DMS53 (cell line): ENCODE measurements around the gene ZNF865.
A peak's percentile ranks its signal among the peaks of the same experiment; 100 is the strongest.

Source experiments
- DNase-seq: peaks from one replicate; lab custom pipeline; 2025; lab: John Stamatoyannopoulos, UW

ZNF865 gene

DNA sequence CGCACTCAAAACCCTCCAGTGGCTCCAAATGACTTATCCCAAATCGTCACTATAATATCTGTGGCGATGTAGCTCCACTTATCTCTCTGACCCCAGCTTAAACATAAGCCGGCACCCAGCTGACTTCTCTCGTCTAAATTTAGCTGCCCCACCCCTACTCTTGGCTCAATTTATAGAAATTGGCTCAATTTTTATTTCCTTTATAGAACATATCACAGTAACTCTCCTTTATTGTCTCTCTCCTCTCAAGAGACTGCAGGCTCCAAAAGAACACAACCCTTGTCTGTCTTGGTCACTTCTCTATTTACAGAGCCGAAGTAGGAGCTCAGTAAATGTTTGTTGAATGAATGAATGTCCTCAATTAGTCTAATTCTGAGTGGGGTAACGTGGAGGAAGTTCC, 18.1 kb downstream of the ZNF865 start:
- DNase-seq = no peak

DNA sequence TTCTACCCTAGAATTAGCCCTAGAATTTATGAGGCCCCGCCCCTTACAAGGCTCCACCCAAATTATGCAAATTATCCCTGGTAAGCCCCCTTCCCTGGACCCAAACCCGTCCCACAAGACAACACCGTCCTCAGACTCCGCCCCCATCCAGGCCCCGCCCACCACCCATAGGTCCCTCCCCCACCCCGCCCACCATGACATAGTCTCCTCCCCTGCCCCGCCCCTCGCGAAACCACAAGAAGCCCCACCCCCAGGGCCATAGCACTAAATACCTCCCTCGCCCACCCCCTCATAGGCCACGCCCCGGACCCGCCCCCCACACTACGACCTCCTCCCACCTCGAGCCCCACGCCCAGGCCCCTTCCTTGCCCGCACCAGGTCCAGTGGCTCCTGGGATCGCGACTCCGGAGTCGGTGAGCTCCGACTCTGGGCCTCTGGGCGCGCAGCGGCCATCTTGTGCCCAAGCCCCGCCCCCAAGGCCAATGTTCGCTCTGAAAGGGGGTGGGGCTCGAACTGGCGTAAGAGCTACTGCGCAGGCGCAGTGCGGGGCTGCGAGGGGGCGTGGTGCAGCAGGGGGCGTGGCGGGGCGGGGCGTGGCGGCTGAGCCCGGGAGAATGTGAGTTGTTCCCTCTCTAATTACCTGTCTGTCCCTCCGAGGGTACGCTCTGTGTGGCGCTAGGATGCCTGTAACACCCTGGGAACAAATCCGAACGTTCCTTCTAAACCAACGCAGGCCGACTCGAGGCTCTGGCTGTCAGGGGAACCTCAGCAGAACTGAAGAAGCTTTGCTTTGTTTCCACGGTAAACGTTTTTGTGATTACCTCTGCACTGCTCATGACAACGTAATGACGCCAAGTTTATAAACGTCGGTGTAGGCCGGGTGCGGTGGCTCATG, 18.9 kb downstream of the ZNF865 start, which contains the start of gene ZNF784:
Gene ZNF784, minus strand, starts transcription at position 458 of the 895 bp plus-strand sequence. Its CDS starts 5 bp downstream, at position 453.
- peak; percentile 96 for DNase-seq

DNA sequence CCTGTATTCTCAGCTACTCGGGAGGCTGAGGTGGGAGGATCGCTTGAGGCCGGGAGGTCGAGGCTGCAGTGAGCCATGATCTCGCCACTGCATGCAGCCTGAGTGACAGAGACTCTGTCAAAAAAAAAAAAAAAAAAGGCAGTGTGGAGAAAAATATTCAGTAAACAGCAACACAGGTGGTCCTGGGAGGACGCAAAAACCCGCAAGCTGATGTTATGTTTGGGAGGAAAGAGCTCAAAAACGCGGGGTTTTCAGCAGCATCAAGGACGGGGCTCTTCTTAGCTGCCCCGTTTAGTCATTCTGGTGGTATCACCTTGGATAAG, 19.5 kb downstream of the ZNF865 start:
- peak; percentile 46 for DNase-seq

DNA sequence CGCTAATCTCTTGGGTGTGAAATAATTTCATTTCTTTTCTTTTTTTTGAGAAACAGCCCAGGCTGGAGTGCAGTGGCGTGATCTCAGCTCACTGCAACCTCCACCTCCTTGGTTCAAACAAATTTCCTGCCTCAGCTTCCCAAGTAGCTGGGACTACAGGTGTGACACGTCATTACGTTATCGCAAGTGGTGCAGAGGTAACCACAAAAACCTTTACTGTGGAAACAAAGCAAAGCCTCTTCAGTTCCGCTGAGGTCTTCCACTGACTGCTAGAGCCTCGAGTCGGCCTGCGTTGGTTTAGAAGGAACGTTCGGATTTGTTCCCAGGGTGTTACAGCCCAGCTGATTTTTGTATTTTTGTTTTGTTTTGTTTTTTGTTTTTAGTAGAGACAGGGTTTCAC, 20.9 kb downstream of the ZNF865 start:
- DNase-seq = no peak

DNA sequence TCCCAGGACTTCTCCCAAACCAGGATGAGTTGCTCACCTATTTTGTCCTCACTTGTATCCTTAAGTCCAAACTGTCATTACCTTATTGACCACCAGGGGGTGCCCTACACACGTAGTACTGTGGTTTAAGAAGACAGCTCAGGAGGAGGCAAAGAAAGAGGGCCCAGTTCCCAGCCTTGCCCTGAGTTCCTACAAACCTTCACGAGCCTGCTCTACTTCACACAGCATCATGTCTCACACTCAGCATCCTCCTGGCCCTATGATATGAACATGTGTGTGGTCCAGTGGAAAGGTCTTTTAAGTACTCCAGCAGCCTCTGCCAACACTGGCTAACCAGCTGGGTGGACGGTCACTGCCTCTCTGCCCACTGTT, 27.0 kb downstream of the ZNF865 start:
- peak; percentile 95 for DNase-seq

DNA sequence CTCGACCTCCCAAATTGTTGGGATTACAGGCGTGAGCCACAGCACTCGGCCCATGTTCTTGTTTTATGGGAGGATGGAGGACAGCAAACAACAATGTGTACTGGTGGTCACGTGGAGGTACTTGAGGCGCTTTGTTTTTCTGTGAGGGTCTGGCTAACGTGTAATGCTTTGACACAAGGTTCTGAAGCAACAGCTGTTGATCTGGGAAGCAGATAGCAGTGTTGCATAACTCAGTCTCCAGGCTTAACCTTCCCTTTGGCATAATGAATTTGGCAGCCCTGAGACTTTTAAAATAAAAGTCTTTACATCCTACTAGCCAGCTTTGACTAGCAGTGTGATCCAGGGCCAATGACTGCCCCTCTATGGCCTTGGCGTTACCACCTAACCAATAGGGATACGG, 28.4 kb downstream of the ZNF865 start:
- DNase-seq = peak; percentile 32

DNA sequence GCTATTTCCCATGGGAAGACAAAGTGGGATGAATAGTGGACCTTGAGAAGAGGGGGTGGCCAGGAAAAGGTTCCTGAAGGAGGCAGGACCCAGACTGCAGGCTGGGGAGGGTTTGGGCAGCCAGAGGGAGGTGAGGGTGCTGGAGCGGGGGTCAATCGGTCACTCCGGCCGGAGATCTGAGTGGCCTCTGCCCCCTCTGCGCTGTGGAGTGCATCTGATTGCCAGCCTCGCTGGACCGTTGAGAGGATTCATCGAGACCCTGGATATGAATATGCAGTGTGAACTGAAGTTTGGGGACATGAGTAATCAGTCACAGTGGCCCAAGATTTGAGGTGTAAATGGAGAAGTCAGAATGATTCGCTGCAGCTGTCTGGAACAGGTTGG, 29.9 kb downstream of the ZNF865 start:
- DNase-seq = no peak

DNA sequence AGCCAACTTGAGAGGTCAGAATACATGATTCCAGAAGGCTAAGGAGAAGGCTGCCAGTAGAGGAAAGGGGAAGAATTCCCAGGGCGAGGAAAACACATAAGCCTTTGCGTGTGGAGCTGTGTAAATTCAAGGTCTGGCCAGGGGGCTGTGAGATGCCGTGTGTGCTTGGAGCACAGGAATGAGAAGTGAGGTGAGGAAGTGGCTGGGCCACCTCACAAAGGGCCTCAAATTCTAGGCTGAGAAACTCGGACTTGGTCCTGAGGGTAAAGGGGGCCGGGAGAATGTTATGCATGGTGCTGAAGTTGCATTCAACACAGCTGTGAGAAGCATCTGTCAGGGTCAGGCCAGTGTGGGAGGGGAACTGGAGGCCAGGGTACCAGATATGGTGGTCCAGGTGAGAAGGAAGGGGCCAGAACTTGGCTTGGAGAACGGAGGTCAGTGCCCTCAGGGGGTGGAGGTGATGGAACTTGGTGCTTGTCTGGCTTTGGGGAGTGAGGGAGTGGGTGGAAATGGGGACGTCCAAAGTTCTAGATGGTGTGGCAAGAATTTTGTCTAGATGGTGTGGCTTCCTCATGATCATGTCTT, 30.5 kb downstream of the ZNF865 start:
- no peak for DNase-seq

DNA sequence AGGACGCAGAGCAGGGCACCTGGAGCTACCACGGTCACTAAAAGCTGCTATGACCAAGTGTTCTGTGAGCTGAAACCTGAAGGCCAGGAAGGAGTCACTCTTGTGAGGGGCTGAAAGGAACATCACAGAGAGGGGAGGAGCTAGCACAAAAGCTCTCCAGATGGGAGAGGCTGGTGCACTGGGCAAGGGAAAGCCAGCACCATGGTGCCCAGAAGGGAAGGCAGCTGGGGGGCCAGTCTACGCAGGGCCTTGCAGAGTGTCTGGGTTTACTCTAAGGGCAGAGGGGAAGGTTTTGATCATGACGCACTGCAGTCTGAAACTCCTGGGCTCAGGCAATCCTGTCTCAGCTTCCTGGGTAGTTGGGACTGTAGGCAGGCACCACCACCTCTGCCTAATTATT, 31.3 kb downstream of the ZNF865 start:
- DNase-seq = no peak

DNA sequence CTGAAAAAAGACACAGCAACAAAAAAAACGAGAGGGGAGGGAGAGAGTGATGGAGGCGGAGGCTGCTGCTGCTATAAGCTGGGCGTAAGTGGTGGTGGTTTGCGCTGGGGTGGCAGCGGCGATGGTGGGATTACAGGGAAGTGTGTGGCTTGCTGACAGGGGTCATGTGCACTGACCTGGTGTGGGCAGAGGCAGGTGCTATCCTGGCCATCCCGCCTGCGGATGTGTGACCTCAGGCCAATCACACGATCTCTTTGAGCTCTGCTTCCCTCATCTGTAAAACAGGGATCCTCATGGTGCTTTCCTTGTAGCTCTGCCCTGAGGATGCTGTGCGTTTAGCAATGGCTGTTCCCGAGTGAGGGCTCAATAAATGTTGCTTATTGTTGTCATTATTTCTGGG, 32.1 kb downstream of the ZNF865 start:
- no peak for DNase-seq

DNA sequence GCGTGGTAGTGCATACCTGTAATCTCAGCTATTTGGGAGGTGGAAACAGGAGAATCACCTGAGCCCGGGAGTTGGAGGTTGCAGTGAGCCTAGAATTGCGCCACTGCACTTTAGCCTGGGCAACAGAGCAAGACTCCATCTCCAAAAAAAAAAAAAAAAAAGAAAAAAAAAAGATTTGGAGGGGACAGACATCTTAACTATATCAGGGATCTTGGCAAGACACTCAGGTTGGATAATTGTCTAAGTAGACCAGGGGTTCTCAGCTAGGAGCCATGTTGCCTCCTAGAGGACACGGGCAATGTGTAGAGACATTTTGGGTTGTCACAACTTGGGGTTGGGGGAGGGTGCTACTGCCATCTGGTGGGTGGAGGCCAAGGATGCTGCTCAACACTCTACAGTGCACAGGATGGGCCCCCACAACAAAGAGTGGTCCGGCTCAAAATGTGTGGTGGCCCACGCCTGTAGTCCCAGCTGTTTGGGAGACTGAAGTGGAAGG, 33.5 kb downstream of the ZNF865 start:
- DNase-seq = peak; percentile 69

DNA sequence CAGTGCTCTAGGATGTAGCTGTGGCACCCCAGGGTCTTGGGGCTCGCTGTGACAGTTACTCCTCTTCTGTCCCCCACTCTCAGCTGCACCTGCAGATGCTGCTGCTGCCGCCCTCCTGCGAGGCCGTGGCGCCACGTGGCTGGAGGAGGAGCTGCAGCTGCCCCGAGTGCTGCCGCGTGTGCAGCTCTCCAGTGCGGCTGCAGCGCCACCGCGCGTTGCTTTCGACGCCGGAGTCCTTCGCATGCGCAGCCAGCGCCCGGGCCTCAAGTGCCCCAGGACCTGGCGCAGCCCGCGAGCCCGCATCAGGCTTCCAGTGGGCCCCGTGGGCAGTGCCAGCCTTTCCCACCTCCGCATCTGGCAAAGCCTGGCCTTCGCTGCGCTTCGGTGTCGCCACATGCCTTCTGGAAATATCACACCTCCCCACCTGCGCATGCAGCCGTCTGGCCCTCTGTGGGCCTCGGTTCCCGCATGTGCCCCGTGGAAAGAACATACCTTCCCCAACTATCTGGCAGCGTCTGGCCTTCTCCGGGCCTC, 34.7 kb downstream of the ZNF865 start:
- peak; percentile 96 for DNase-seq

DNA sequence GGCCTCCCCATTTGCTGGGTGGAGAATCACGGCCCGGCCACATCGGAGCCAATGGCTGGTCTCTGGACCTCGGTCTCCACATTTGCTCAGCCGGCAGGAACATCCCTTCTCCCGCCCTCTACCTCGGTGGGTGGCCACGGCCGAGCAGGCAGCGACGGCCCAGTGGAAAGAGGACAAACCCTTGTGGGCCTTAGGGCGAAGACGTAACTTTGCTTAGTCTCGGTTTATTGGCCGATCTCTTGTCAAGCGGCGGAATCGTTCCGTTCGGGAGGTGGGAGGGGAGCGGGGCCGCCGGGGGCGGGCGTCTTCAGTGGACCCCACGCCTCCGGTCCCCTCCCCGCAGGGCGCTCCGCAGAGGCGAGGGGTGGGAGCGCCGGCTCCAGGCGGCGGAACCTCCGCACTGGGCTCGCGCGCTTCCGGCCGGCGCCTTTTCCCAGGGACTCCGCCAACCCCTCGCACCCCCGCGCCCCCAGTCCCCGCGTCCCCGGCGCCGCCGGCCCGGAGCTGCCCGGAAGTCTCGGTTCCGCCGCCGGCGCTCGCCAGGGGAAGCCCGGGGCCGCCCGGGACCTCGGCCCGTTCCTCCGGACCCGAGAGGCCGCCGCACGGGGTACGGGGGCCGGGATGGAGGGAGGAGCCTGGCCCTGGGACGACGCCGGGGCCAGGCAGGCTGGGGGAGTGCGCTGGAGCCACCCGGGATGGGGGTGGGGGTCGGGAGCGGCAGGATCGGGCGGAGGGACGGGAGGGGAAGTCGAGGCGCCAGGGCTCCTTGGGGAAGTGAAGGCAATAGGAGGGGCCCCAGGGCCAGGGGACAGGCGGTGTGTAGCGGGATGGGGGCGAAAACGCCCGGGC, 35.4 kb downstream of the ZNF865 start, which contains the start of gene ZNF580:
Gene ZNF580, plus strand, starts transcription at position 426 of the 849 bp plus-strand sequence. CDS start 1,507 bp downstream, outside the sequence.
- DNase-seq = peak; percentile 89

DNA sequence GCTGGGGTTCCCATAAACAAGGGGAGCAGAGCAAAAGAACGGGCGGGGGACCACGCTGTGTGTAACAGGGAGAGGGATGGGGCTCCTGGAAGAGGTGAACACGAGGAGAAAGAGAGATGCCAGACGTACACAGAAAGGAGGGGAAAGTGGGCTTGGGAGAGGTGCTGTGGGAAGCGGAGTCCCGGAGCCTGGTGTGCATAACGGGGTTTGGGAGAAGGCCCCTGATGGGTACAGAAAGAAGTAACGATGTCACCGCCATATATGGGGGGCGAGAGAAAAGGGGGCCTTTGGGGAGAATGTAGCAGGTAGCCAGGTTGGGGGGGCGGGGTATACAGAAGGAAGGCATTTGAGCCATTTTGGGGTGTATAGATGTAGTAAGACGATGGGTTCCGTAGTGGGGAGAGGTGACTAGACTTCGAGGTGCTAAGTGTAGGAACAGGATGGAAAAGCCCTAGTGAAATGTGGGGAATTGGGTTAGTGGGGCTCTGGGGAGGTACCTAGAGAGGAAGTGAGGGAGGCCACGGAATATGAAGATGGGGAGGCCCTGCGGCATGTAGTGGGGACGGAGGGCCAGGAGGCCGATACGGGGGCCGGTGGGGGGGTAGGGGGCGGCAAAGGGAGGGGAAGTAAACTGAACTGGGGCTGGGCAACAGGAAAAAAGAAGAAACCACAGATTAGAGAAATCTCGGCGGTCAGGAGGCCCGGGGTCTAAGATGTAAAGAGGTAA, 36.1 kb downstream of the ZNF865 start:
- peak; percentile 69 for DNase-seq

DNA sequence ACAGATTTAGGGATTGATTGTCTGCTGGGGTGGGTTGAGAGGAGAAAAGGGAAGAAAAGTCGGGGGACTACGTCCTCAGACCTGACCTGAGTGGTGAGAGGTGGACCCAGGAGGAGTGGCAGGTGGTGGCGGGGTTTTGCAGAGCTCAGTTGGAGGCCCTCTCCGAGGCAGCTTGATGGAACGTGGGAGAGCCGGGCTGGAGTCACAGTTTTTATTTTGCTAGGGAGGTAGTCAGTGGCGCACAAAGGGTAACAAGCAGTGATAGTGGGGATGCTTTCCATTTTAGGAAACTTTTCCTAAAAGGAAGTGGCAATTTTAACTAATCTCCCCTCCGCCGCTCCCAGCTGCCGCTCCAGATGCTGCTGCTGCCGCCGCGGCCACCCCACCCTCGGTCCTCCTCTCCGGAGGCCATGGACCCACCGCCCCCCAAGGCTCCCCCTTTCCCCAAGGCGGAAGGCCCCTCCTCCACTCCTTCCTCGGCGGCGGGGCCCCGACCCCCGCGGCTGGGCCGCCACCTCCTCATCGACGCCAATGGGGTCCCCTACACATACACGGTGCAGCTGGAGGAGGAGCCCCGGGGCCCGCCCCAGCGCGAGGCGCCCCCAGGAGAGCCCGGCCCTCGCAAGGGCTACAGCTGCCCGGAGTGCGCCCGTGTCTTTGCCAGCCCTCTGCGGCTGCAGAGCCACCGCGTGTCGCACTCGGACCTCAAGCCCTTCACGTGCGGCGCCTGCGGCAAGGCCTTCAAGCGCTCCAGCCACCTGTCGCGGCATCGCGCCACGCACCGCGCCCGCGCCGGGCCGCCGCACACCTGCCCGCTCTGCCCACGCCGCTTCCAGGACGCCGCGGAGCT, 36.9 kb downstream of the ZNF865 start:
- peak; percentile 93 for DNase-seq

DNA sequence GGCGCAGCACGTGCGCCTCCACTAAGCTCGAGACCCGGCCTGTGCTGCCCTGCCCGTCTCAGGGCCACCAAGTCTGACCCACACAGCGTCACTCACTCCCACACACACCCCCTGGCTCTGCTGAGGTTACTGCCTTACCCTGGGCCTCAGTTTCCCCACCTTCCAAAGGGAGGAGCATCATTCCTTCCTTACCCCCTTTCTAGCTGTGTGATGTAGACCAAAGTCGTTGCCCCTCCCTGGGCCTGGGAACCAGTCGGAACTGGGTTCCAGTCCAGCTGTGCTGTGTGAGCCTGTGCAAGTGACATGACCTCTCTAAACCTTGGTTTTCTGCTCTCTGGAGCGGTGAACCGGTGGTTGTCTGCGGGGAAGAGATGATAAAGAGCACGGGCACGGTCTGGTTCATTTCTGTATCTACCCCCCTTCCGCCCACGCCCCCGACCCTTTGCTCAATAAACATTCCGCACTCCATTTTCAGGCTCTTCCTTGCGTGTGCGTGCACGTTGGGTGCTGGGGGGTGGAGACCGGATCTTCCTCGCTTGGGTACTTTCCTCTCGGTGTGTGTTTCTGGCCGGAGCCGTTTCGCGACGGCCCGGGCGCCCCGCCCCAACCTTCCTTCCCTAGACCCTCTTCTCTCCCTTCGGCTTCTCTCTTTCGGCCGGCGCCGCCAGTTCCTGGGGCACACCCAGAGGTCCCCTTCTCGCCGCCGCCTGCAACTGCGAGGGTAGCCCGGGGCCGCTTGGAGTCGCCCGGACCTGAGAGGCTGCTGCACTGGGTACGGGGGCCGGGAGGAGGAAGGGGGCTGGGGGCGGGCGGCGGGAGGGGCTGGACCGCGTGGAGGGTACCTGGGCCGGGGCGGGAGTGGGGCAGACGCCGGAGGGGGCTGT, 37.8 kb downstream of the ZNF865 start, which contains the start of gene ZNF581:
Gene ZNF581, plus strand, starts transcription at position 647 of the 884 bp plus-strand sequence. CDS start 923 bp downstream, outside the sequence.
- peak; percentile 93 for DNase-seq

DNA sequence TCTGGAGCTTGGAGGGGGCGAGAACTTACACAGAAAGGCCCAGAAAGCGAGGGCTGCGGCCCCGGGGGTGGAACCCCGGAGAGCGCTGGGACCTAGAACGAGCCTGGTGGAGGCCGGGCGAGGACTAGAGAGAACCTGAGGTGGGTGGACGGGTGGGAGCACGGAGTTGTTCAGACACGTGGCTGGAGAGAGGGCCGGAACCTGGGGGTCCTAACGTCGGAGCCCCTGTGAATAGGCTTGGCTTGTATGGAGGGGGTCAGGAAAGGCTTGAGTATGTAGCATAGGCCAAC, 38.4 kb downstream of the ZNF865 start:
- DNase-seq = peak; percentile 57

DNA sequence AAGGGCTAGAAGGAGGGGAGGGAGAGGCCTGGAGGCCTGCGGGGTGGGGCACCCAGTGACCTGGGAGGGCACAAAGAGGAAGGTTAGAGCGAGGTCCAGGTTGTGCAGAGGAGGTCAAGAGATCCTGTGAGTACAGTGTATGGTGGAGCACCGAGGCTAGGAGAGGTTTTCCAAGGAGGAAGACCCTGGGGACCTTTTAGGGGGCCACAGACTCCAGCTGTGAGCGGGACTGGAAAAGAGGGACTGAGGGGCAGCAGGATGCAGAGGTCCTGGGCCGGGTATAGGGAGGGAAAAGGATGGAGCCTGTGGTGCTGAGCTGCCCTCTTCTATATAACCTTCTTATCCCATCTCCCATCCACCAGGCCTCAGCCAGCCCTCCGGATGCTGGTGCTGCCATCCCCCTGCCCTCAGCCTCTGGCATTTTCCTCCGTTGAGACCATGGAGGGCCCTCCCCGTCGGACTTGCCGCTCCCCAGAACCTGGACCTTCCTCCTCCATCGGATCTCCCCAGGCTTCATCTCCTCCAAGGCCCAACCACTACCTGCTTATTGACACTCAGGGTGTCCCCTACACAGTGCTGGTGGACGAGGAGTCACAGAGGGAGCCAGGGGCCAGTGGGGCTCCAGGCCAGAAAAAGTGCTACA, 38.9 kb downstream of the ZNF865 start:
- no peak for DNase-seq
